GM23338 (cell line): ENCODE data around the gene NRN1L.

Experiments used
- CREB1 ChIP-seq: fragments of 250-450 bp; sonication (Bioruptor Pico); IDR thresholded peaks from 2 replicates; pipeline ENCODE4 v1.5.0; 2020; ENCODE audit warnings: low read depth, mild to moderate bottlenecking, moderate library complexity
- EZH2 ChIP-seq: fragments of 200-600 bp; sonication (generic); IDR thresholded peaks from one replicate; pipeline ENCODE4 v1.8.0; 2017; ENCODE audit warnings: antibody characterized with exemption, mild to moderate bottlenecking, low read depth; ENCODE audit not compliant: unreplicated experiment
- EZH2phosphoT487 ChIP-seq: fragments of 200-600 bp; sonication (generic); IDR thresholded peaks from one replicate; pipeline ENCODE4 v1.8.1; 2018; ENCODE audit warnings: antibody characterized with exemption; ENCODE audit not compliant: unreplicated experiment
- JUNB ChIP-seq: IDR thresholded peaks from one replicate; pipeline ENCODE4 v1.6.1; 2016; ENCODE audit warnings: antibody characterized with exemption; ENCODE audit not compliant: unreplicated experiment
- NANOG ChIP-seq: IDR thresholded peaks from 2 replicates; pipeline ENCODE4 v1.6.1; 2016; ENCODE audit warnings: antibody characterized with exemption, borderline replicate concordance
- POLR2AphosphoS5 ChIP-seq: IDR thresholded peaks from 2 replicates; pipeline ENCODE4 v1.6.1; 2016; ENCODE audit warnings: antibody characterized with exemption, low read depth
- STAT1 ChIP-seq: IDR thresholded peaks from one replicate; pipeline ENCODE4 v1.6.1; 2016; ENCODE audit warnings: antibody characterized with exemption; ENCODE audit not compliant: unreplicated experiment
- ZNF114 ChIP-seq: fragments of 250-450 bp; sonication (Bioruptor Pico); IDR thresholded peaks from 2 replicates; pipeline ENCODE4 v1.5.0; 2020; ENCODE audit warnings: mild to moderate bottlenecking, moderate library complexity
- ZNF331 ChIP-seq: fragments of 250-450 bp; sonication (Bioruptor Pico); IDR thresholded peaks from 2 replicates; pipeline ENCODE4 v1.5.0; 2020; ENCODE audit warnings: low read depth, mild to moderate bottlenecking, moderate library complexity
- TF ChIP-seq, protein P1 (sequence below), 2 experiments: fragments of 200-600 bp in 1 of 2; sonication (generic) in 1 of 2; conservative IDR thresholded peaks; 2 replicates each; pipeline versions ENCODE4 v1.5.1 to v1.6.1; 2016 to 2017; ENCODE audit warnings: antibody characterized with exemption in 2 of 2, low read depth in 2 of 2, mild to moderate bottlenecking in 2 of 2, moderate library complexity in 1 of 2
- TF ChIP-seq, protein P2 (sequence below): IDR thresholded peaks from one replicate; pipeline ENCODE4 v1.6.1; 2018; ENCODE audit warnings: antibody characterized with exemption; ENCODE audit not compliant: unreplicated experiment

DNA sequence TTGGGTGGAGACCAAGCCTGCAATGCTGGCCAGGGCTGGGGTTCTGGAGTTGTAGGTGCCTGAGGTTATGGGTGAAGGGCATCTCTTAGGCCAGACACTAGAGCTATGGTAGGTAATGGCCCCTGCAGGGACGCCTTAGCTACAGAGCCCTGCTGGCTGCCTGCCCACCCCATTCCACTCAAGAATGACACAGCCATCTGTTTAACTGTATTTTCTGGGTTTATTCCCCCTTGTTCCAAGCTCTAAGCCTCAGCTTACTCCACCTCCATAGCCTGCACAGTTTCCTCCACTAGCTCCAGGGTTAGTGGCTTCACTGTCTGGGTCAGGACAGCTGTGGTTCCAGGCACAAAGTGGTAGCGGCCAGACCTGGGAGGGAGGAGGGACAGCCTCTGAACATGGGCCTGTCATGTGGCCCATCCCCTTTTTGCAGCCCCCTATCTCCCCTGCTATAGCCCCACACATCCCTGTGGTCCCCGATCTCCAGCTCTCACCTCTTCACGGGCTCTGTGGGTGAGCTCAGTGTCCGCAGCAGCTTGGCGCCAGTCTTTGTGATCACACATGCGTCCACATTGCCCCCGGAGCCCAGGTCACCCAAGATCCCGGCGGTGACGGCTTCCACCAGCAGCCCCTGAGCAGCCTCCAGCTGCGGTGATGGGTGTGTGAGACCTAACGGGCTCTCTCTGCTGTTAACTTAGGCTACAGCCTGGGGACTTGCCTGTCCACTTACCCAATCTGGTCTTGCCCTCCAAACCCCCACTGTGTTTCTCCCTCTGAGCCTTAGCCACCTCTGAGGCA is 49.8 kb downstream of the NRN1L start:
- TF ChIP-seq, protein P1, sequence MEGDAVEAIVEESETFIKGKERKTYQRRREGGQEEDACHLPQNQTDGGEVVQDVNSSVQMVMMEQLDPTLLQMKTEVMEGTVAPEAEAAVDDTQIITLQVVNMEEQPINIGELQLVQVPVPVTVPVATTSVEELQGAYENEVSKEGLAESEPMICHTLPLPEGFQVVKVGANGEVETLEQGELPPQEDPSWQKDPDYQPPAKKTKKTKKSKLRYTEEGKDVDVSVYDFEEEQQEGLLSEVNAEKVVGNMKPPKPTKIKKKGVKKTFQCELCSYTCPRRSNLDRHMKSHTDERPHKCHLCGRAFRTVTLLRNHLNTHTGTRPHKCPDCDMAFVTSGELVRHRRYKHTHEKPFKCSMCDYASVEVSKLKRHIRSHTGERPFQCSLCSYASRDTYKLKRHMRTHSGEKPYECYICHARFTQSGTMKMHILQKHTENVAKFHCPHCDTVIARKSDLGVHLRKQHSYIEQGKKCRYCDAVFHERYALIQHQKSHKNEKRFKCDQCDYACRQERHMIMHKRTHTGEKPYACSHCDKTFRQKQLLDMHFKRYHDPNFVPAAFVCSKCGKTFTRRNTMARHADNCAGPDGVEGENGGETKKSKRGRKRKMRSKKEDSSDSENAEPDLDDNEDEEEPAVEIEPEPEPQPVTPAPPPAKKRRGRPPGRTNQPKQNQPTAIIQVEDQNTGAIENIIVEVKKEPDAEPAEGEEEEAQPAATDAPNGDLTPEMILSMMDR (conservative IDR thresholded peaks at IDR 0.05; ENCODE audit: low read depth in 2 of 2), result no peak
- TF ChIP-seq EZH2, result no peak
- no peak for TF ChIP-seq STAT1
- TF ChIP-seq EZH2phosphoT487, result no peak
- TF ChIP-seq, protein P2, sequence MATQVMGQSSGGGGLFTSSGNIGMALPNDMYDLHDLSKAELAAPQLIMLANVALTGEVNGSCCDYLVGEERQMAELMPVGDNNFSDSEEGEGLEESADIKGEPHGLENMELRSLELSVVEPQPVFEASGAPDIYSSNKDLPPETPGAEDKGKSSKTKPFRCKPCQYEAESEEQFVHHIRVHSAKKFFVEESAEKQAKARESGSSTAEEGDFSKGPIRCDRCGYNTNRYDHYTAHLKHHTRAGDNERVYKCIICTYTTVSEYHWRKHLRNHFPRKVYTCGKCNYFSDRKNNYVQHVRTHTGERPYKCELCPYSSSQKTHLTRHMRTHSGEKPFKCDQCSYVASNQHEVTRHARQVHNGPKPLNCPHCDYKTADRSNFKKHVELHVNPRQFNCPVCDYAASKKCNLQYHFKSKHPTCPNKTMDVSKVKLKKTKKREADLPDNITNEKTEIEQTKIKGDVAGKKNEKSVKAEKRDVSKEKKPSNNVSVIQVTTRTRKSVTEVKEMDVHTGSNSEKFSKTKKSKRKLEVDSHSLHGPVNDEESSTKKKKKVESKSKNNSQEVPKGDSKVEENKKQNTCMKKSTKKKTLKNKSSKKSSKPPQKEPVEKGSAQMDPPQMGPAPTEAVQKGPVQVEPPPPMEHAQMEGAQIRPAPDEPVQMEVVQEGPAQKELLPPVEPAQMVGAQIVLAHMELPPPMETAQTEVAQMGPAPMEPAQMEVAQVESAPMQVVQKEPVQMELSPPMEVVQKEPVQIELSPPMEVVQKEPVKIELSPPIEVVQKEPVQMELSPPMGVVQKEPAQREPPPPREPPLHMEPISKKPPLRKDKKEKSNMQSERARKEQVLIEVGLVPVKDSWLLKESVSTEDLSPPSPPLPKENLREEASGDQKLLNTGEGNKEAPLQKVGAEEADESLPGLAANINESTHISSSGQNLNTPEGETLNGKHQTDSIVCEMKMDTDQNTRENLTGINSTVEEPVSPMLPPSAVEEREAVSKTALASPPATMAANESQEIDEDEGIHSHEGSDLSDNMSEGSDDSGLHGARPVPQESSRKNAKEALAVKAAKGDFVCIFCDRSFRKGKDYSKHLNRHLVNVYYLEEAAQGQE, result no peak
- peak; percentile 32 for TF ChIP-seq POLR2AphosphoS5
- no peak for TF ChIP-seq CREB1 (CRISPR knock-in tag)
- TF ChIP-seq NANOG, result no peak
- no peak for TF ChIP-seq ZNF114 (CRISPR knock-in tag)
- TF ChIP-seq JUNB, result no peak
- TF ChIP-seq ZNF331 (CRISPR knock-in tag), result no peak
